ENCODE results near the gene PLA2G1B.

- no peak for TF ChIP-seq GATA2 (IDR thresholded peaks at IDR 0.05; ENCODE audit: low read depth, low read length)
- no peak for TF ChIP-seq GATA3 (IDR thresholded peaks at IDR 0.05; ENCODE audit: low read depth, low read length)
Observed at GRCh38 chr12:120337730-120338129, 10.2 kb upstream of the PLA2G1B start.
